ENCODE results near the gene VGF.

GRCh38 chr7:101186194-101186593 is 20.8 kb upstream of the VGF start:
- TF ChIP-seq CTCF (conservative IDR thresholded peaks at IDR 0.05; ENCODE audit: low read depth, low read length) (no peak), EZH2 (IDR thresholded peaks at IDR 0.05; ENCODE audit: borderline replicate concordance, low read depth, low read length, poor library complexity, severe bottlenecking) (no peak)

All from A673 (cell line).